AG04449 (cell line): Measurements from ENCODE around the gene CHRNB2.

Source experiments
- CTCF ChIA-PET: fragments of 350-600 bp; formaldehyde crosslinking; extraction: SDS; loops from one replicate; lab custom pipeline; 2021; ENCODE audit warnings: antibody characterized with exemption; lab: Yijun Ruan, JAX
- POLR2A ChIA-PET: fragments of 400-600, 350-600 bp; formaldehyde crosslinking; extraction: SDS; loops from one replicate; lab custom pipeline; 2020; ENCODE audit warnings: antibody characterized with exemption, inconsistent platforms; lab: Yijun Ruan, JAX
- DNase-seq: peaks from one replicate; pipeline ENCODE4 v3.0.0-alpha.2; 2010; ENCODE audit warnings: low read depth, low spot score
- H3K4me3 ChIP-seq: 2 replicates; pipeline ENCODE4 v1.5.1; 2011; ENCODE audit warnings: low read depth, mild to moderate bottlenecking, control low read depth, low read length
- TF ChIP-seq, protein P1 (sequence below): IDR thresholded peaks from one replicate; pipeline ENCODE4 v1.5.1; 2011; ENCODE audit warnings: mild to moderate bottlenecking, moderate library complexity, low read length, control low read depth, inconsistent platforms; ENCODE audit not compliant: insufficient read depth; ENCODE audit errors: missing control alignments

Gene CHRNB2

DNA sequence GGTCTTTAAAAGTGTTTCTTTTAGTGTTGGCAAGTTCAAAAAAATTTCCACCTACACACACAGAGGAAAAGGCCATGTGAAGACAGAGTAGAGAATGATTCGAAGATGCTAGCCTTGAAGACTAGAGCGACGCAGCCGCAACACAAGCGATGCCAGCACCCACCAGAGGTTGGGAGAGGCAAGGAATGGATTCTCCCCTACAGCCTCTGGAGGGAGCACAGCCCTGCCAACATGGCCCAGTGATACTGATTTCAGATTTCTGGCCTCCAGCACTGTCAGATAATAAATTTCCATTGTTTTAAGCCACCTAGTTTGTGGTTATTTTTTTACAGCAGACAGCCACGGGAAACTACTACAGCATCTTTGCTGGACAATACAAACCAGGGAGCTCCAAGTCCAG lies 47.3 kb downstream of the CHRNB2 start:
- ChIA-PET CTCF (interaction anchor here (1.5 kb wide), 1 partner anchor 10 kb away, joined by 4 read pairs; no protein-coding TSS in a partner anchor), POLR2A (no interaction called here)
- TF ChIP-seq, protein P1, sequence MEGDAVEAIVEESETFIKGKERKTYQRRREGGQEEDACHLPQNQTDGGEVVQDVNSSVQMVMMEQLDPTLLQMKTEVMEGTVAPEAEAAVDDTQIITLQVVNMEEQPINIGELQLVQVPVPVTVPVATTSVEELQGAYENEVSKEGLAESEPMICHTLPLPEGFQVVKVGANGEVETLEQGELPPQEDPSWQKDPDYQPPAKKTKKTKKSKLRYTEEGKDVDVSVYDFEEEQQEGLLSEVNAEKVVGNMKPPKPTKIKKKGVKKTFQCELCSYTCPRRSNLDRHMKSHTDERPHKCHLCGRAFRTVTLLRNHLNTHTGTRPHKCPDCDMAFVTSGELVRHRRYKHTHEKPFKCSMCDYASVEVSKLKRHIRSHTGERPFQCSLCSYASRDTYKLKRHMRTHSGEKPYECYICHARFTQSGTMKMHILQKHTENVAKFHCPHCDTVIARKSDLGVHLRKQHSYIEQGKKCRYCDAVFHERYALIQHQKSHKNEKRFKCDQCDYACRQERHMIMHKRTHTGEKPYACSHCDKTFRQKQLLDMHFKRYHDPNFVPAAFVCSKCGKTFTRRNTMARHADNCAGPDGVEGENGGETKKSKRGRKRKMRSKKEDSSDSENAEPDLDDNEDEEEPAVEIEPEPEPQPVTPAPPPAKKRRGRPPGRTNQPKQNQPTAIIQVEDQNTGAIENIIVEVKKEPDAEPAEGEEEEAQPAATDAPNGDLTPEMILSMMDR: no peak
- H3K4me3 ChIP-seq: no peak overlapping the region
- no peak for DNase-seq

DNA sequence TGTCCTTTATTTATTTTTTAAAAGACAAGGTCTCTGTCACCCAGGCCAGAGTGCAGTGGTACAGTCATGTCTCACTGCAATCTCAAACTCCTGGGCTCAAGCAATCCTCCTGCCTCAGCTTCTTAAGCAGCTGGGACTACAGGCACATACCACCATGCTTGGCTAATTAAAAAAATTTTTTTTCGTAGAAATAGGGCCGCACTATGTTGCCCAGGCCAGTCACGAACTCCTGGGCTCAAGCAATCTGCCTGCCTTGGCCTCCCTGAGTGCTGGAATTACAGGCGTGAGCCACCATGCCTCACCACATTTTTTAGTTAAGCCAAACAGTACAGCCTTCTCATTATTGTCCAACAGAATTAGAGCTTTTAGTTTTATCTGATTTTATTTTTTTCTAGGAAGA lies 47.8 kb downstream of the CHRNB2 start:
- POLR2A ChIA-PET: no interaction called here
- TF ChIP-seq, protein P1: no peak

DNA sequence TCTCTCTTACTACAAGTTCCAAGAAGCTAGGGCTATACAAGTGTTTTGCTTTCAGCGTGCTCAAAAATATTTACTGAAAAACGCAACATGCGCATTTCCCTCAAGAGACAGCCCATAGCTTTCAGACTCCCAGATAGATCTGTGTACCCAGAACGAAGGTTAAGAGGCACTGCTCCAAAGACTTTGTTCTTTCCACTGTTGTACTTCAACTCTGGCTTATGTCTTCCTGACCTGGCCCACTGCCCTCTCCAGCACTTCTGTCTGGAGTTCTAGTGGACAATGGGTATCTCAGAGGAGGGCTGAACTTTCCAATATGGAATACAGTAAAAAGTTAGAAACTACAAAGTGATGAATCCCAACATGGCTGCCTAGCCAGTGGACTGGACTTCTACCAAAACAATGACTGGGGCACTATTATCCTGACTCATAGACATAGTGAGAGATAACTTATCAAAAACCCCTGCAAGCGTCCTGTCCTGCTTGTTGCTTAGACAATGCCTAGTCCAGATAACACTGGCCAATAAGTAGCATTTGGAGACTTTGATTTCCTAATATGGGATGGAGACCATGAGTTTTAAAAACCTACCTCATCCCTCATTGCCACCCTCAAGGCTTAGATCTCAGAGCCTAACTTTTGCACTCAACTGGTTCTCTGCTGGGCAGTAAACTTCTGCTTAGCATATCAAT lies 49.2 kb downstream of the CHRNB2 start:
- no peak overlapping the region for H3K4me3 ChIP-seq
- DNase-seq: no peak
- TF ChIP-seq, protein P1: no peak
- ChIA-PET CTCF (no interaction called here), POLR2A (no interaction called here)

More for the DNA sequence above, 47.8 kb downstream of the CHRNB2 start:
- CTCF ChIA-PET: interaction anchor here (1.0 to 1.5 kb wide), 2 partner anchors 10 to 328 kb away, joined by 3 to 4 read pairs; no protein-coding TSS in a partner anchor
- DNase-seq: no peak
- no peak overlapping the region for H3K4me3 ChIP-seq

DNA sequence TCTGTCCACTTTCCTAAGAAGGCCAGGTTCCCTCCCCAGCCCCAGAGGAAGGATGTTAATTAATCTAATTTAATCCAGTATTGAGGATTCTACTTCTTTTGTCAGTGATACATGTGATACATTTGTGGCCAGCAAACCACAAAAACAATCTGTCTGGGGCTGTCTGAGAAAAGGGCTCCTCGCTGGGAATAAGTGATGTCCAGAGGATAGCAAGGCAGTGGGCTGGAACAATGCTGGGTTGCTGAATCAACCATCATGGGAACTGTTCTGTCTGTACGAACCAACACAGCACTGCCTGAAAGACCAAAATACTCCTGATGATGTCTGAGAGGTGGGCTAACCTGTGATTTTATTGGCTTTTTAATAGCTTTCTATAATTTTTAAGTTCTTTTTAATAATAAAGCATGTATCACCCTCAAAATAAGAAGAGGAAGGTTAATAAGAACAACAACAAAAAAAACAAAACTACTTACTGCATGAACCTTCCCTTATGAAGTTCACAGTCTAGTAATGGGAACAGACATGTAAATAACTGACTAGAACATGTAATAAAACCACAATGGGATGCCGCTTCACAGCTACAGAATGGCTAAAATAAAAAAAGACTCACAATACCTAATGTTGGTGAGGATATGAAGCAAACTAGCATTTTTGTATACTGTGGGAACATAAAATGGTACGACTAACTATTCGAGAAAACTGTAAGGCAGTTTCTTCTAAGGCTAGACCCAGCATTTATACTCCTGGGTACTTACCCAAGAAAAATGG lies 51.8 kb downstream of the CHRNB2 start:
- POLR2A ChIA-PET: no interaction called here
- no peak overlapping the region for H3K4me3 ChIP-seq
- DNase-seq: no peak
- CTCF ChIA-PET: no interaction called here
- TF ChIP-seq, protein P1: no peak

DNA sequence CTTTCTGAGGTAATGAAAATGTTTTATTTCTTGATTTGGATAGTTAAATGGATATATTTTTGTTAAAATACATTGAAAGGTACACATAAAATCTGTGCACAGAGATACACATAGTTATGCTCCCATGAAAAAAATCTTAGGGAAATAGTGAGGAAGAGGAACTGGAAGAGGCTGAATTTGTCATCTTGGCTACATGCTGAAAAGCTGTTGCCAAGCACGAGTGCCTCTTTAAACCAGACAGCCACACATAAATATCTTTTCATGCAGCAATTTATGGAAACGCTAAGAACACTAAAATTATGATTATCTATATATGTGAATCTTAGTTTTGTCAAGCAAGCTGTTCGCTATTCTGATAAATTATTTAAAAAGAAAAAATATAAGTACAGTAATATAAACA lies 53.2 kb downstream of the CHRNB2 start:
- no peak overlapping the region for H3K4me3 ChIP-seq
- ChIA-PET POLR2A (no interaction called here), CTCF (interaction anchor here (1.3 to 1.9 kb wide), 3 partner anchors 11 to 242 kb away, joined by 3 to 8 read pairs (median 3); no protein-coding TSS in a partner anchor)
- DNase-seq: no peak
- TF ChIP-seq, protein P1: no peak

DNA sequence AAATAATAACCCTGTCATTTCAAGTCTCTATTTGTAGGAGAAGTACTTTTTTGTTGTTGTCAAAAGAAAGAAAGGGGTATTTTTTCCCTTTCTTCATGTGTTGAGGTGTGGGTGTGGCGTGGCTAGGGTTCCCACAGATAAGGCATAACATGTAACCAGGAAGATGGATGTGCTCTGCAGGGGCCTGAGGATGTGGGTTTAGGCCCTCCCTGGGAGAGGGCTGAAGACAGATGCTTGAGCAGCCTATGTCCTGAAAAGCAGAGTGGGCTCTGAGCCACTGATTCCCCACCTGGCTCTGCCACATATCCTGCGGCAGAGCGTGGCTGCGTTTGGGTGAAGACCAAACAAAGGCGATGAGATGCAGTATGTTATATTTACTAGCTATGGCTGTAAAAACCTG lies 54.3 kb downstream of the CHRNB2 start:
- POLR2A ChIA-PET: no interaction called here
- no peak overlapping the region for H3K4me3 ChIP-seq
- no peak for DNase-seq
- TF ChIP-seq, protein P1: no peak
- CTCF ChIA-PET: interaction anchor here (1.6 to 1.9 kb wide), 2 partner anchors 13 to 143 kb away, joined by 3 to 8 read pairs; no protein-coding TSS in a partner anchor
